Measurements from ENCODE around the gene FRY. TPM values are rescaled to one million over a fixed set of nuclear protein-coding genes. Genes with fewer than 3 reads are reported as not detected.

The FRY gene
- total and polyA plus RNA-seq, 2 of the 13 experiments (the other 11 are each of a cell fraction or from before 2014, with no cell fraction given): 8.2 to 13.1 TPM

DNA sequence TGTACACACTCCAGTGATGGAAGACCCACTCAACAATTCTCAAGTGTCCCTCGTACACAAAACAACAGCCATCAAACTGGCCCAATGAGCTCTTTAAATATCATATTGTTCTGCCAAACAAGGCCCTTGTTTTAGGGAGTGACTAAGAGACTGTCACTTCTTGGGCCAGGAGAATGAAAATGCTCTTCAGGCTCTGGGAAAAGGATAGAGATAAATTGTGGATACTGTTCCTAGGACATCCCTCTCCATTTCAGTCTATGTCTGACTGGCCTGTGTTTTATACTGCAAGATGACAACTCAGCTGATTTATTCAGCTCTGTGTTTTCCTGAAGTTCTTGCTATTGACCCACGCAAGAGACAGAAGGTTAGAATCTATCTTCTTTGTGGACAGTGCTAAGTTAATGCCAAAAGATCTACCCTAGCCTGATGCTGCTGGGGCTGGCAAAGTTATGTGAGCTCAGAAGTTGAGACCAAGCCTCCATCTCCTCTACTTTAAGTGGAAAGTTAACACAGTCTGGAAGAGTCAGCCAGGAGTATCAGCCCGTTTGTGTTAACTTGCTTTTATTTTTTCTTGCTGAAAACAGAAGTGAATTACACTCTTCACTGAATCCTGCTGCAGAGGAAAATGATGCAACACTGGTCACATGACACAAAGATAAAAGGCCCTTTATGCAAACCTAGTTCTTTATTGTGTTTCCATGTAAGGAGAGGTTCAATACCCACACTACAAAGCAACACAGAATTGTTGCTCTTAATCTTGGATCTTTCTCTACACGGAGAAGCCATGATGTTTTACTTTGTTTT is 14.6 kb downstream of the FRY start (continued):
- TF ChIP-seq ZNF282 (IDR thresholded peaks at IDR 0.05; ENCODE audit: partially characterized antibody) (no peak), ZNF724P (CRISPR knock-in tag; IDR thresholded peaks at IDR 0.05; ENCODE audit: borderline replicate concordance) (no peak), UBTF (CRISPR knock-in tag; IDR thresholded peaks at IDR 0.05) (no peak), XRCC5 (optimal IDR thresholded peaks at IDR 0.05; ENCODE audit: low read length) (no peak), CBFB (CRISPR knock-in tag; IDR thresholded peaks at IDR 0.05) (no peak), GLI4 (CRISPR knock-in tag; IDR thresholded peaks at IDR 0.05; ENCODE audit: borderline replicate concordance) (no peak), ZHX2 (IDR thresholded peaks at IDR 0.05; ENCODE audit: low read depth) (no peak), ZHX2 (CRISPR knock-in tag; IDR thresholded peaks at IDR 0.05; ENCODE audit: borderline replicate concordance) (no peak), NPAS2 (CRISPR knock-in tag; IDR thresholded peaks at IDR 0.05; ENCODE audit: borderline replicate concordance) (no peak)
- TF ChIP-seq, protein P1, sequence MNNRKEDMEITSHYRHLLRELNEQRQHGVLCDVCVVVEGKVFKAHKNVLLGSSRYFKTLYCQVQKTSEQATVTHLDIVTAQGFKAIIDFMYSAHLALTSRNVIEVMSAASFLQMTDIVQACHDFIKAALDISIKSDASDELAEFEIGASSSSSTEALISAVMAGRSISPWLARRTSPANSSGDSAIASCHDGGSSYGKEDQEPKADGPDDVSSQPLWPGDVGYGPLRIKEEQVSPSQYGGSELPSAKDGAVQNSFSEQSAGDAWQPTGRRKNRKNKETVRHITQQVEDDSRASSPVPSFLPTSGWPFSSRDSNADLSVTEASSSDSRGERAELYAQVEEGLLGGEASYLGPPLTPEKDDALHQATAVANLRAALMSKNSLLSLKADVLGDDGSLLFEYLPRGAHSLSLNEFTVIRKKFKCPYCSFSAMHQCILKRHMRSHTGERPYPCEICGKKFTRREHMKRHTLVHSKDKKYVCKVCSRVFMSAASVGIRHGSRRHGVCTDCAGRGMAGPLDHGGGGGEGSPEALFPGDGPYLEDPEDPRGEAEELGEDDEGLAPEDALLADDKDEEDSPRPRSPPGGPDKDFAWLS (CRISPR knock-in tag; IDR thresholded peaks at IDR 0.05; ENCODE audit: borderline replicate concordance): no peak
- TF ChIP-seq, protein P2, sequence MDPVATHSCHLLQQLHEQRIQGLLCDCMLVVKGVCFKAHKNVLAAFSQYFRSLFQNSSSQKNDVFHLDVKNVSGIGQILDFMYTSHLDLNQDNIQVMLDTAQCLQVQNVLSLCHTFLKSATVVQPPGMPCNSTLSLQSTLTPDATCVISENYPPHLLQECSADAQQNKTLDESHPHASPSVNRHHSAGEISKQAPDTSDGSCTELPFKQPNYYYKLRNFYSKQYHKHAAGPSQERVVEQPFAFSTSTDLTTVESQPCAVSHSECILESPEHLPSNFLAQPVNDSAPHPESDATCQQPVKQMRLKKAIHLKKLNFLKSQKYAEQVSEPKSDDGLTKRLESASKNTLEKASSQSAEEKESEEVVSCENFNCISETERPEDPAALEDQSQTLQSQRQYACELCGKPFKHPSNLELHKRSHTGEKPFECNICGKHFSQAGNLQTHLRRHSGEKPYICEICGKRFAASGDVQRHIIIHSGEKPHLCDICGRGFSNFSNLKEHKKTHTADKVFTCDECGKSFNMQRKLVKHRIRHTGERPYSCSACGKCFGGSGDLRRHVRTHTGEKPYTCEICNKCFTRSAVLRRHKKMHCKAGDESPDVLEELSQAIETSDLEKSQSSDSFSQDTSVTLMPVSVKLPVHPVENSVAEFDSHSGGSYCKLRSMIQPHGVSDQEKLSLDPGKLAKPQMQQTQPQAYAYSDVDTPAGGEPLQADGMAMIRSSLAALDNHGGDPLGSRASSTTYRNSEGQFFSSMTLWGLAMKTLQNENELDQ (CRISPR knock-in tag; IDR thresholded peaks at IDR 0.05; ENCODE audit: borderline replicate concordance): no peak
- TF ChIP-seq, protein P3, sequence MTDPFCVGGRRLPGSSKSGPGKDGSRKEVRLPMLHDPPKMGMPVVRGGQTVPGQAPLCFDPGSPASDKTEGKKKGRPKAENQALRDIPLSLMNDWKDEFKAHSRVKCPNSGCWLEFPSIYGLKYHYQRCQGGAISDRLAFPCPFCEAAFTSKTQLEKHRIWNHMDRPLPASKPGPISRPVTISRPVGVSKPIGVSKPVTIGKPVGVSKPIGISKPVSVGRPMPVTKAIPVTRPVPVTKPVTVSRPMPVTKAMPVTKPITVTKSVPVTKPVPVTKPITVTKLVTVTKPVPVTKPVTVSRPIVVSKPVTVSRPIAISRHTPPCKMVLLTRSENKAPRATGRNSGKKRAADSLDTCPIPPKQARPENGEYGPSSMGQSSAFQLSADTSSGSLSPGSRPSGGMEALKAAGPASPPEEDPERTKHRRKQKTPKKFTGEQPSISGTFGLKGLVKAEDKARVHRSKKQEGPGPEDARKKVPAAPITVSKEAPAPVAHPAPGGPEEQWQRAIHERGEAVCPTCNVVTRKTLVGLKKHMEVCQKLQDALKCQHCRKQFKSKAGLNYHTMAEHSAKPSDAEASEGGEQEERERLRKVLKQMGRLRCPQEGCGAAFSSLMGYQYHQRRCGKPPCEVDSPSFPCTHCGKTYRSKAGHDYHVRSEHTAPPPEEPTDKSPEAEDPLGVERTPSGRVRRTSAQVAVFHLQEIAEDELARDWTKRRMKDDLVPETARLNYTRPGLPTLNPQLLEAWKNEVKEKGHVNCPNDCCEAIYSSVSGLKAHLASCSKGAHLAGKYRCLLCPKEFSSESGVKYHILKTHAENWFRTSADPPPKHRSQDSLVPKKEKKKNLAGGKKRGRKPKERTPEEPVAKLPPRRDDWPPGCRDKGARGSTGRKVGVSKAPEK (CRISPR knock-in tag; IDR thresholded peaks at IDR 0.05; ENCODE audit: borderline replicate concordance): no peak

Data from HepG2 (cell line).